HG03521 (cell line): ENCODE data around the gene SERPINA4.
"Not testable (repeated sequence)": the region's sequence is repeated elsewhere in the genome, so short reads cannot be mapped to it uniquely, and the experiment has no call there.

Source experiments
- ATAC-seq: cut with Tn5 transposase; IDR thresholded peaks from one replicate; pipeline ENCODE4 v1.9.1; 2021; ENCODE audit warnings: mild to moderate bottlenecking, moderate library complexity; ENCODE audit not compliant: unreplicated experiment

Gene SERPINA4

DNA sequence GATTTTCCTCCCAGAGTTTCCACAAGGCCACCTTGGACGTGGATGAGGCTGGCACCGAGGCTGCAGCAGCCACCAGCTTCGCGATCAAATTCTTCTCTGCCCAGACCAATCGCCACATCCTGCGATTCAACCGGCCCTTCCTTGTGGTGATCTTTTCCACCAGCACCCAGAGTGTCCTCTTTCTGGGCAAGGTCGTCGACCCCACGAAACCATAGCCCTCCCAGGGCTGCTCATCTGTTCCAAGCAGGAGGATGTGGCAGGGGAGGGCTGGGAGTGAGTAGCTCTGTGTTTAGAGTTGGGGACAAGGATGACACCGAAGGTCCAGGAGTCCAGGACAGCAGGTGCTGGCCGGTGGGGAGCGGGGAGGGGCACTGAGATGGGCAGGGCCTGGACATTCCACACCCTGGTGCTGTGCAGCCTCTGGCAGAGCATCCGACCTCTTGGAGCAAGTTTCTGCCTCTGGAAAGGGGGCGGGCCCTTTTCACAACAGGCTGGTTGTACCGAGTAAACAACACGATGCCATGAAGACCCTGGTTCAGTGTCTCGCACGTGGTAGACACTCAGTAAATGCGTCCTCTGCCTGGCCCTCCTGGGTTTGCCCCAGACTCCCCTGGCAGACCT is 8.2 kb downstream of the SERPINA4 start:
- ATAC-seq, result no peak

DNA sequence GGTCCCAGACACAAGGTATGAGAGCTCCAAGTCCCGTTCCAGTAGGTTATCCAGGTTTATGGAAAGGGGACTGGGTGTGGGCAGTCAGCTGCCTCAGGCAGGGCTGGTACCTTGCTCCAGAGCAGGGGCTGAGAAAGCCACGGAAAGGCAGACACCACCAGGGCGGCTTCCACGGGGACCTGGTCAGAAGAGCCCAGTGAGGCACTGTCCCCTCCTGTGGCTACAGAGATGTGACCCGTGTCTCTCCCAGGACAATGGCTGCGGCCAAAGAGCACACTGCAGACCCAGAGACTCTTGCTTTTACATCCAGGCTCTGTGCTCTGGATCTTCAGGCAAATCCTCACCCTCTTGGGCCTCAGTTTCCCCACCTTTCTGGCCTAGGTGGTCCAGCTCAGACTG is 8.8 kb downstream of the SERPINA4 start:
- ATAC-seq, result no peak

DNA sequence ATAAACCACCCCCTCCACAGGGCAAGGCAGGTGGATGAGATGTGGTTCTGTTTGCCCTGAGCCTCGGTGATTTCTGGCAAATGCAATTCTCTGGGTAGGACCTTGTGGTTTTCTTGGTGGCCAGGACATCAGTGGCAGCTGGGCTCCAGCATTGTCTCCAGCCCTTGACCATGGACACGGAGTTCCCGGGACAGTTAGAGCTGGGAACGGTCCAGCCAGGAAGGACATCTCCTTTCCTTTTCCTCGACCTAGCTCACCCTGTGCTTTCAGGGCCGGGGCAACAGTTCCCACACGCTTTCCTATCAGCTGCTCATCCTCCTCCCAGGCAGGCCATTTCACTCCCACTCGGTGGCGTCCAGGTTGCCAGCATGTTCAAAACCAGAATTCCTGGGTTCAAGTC is 9.2 kb downstream of the SERPINA4 start:
- ATAC-seq, result no peak

GRCh38 chr14:94571395-94571794 is 10.2 kb downstream of the SERPINA4 start:
- no peak for ATAC-seq

GRCh38 chr14:94571950-94572349 is 10.7 kb downstream of the SERPINA4 start:
- no peak for ATAC-seq

DNA sequence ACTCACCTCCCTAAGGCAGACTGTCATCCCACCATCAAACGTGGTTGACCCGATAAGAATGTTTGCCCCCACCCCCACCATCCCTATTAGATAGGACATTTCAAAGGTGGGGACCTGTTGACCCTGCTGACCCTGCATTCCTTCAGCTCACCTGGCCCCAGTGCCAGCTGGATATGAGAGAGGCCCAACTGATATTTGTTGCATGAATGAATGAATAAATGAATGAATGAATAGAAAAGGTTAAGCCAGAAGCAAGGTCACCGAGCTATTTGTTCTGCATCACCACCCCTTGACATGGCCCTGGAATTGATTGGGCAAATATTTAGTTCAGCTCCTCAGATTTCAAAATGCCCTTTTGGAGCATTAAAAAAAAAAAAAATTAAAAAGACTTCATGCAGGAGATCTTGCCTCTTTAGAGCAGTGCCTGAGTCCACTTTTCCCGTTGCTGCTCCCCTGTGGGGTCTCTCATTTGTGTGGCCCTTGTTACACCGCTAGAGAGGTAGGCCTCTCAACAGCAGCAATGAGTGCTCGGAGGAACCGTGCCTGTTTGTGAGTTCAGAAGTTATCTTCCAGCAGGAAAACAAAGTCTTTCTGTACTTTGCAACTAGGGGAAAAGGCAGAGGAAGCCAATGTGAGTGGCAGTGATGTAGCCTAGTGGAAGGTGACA is 11.5 kb downstream of the SERPINA4 start:
- ATAC-seq, result no peak

GRCh38 chr14:94573475-94574277 is 12.4 kb downstream of the SERPINA4 start:
- no peak for ATAC-seq

GRCh38 chr14:94574336-94574735 is 13.1 kb downstream of the SERPINA4 start:
- no peak for ATAC-seq

DNA sequence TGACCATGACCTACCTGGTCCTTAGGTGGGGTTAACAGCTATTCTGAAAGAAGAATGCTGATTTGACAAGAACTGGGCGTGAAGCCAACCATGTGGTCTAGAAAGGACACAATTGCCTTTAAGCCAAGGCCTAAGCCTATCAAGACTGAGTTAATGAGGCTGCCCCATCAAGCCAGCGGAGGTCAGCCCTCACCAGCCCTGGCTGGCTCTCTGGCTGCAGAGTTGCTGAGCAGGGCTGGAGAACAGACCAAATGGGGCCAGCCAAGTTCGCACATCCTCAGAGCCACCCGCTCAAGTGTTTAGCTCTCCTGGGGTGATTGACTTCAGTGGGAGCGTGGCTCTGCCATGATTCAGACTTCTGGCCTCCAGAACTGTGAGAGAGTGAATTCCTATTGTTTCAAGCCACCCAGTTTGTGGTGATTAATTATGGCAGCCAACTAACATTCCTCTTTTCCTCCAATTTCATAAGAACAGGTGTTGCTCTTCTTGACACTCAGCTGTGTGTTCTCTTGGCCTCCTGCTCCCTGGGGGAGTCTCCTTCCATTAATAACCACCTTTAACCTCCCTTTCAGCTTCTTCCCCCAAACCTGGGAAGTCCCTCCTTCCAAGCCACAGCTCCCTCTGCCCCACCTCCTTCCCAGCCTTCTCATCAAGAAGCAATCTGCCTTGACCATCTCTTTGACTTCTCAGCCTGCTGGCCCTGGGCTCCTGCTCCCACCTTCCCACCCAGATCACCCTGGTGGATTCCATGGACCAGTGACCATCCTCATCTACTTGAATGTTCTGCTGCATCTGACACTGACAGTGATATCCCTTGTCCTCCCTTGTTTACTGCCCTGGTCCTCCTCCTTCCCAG is 14.7 kb downstream of the SERPINA4 start:
- no peak for ATAC-seq

DNA sequence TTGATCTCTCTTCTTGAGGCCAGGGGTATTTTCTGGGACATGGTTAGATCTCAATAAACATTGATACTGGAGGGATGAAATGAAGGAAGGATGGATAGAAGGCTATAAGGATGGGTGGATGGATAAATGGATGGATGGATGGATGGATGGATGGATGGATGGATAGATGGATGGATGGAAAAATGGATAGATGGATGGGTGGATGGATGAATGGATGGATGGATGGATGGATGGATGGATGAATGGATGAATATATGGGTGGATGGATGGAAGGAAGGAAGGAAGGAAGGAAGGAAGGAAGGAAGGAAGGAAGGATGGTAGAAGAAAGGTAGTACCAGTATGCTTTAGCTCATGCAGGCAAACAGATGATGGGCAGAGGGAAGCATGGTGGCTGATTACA is 16.2 kb downstream of the SERPINA4 start:
- not testable (repeated sequence) for ATAC-seq

- no peak for ATAC-seq
Measured at GRCh38 chr14:94578712-94579111, 17.5 kb downstream of the SERPINA4 start.

DNA sequence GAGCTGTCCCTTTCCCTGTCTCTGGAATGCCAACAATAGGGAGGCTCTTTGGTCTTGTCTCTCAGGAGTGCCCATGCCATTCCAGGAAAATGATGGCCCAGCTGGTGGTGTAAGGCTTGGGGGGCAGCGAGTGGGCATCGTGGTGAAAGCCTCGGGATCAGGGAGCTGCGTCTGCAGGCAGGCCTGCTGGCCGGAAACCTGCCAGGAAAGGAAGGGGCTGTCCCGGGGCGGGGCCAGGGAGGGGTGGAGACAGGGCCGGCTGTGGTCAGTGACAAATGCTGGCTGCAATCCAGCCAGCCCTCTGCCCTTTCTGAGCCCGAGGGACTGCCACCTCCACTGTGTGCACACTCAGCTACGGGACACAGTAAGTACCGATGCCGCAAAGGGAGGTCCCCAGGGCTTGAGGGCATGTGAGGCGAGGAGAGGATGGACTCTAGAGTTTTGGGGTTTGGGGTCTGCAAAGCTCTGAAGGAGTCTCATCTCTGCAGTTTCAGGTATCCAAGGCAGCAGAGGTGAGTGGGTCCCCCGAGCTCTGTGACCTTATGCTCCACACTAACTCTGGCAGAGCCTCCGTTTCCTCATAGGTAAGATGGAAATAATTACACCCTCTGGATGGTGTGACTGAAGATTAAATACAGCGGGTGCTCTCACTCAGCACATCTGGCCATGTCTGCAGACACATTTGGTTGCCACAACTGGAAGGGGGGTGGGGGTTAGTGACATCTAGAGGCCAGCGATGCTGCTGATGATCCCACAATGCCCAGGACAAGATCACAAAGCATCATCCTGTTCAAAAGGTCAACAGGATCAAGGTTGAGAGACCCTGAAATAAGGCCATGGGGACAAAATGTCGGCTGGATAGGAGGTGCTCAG is 20.1 kb downstream of the SERPINA4 start, which contains the start of gene SERPINA5:
Gene SERPINA5 (plus strand): TSS at position 300 of the 873 bp plus-strand sequence. CDS start 5,937 bp downstream, outside the sequence.
- no peak for ATAC-seq

DNA sequence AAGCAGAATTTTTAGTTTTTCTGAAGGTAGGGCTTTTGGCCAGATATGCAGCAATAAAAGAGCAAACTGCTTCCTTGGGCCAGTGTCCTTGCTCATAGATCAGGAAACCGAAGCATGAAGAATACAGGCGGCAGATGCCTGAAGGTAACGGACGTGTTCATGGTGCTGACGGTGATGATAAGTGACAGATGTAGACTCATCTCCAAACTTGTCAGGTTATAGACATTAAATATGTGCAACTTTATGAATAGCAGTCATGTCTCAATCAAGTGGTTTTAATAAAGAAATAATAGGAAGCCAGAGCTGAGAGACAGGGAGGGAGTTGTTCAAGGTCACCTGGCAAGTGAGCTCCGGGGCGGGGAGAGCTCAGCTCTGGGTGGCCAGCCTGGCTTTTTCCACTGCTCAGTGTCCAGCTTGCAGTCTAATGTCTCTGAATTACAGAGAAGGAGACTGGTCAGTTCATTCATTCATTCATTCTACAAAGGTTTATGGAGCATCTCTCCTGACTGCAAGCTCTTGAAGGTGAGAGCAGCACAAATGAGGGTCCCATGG is 21.0 kb downstream of the SERPINA4 start:
- ATAC-seq, result no peak

- no peak for ATAC-seq
Measured at GRCh38 chr14:94582851-94583250, 21.6 kb downstream of the SERPINA4 start.

DNA sequence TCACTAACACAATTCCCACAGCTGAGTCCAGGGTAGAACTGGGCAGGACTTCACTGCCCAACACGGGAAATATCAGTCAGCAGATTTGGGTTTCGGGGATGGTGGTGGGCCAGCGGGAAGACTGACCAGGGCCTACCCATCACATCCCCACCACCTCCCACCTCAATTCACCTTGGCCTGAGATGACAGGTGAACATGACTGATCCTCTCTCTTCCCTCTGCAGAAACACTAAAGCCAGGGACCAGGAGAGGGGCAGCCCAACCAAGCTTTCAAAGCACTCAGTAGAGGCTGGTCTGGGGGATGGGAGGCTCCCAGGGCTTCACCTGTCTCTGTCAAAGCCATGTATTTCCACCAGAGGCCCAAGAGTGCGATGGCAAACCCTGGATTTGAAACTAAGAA is 22.3 kb downstream of the SERPINA4 start:
- ATAC-seq, result no peak

- ATAC-seq, result no peak
Measured at GRCh38 chr14:94584591-94585280, 23.5 kb downstream of the SERPINA4 start.

DNA sequence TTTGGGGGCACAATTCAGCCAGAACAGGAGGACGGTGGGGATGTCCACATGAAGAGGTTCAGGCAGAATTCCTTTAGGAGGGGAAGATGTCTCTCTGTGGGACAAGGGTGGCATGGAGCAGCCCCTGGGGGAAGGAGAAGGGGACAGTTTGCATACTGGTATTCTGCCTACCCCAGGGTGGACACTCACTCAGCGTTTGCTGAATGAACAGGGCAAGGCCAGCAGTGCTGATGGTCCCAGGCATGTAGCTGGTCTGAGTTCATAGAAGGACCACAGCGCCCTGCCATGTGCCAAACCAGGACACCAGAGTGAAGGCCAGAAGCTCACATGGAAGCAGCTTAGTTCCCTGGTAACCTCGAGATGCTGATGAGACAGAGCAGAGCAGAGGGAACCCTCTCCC is 25.4 kb downstream of the SERPINA4 start:
- ATAC-seq, result no peak

- ATAC-seq, result no peak
Measured at GRCh38 chr14:94588311-94588710, 27.1 kb downstream of the SERPINA4 start.

GRCh38 chr14:94591073-94591472 is 29.8 kb downstream of the SERPINA4 start:
- ATAC-seq, result no peak
